GM12878 (cell line): Measurements from ENCODE around the gene RBL2. TPM values are rescaled to one million over a fixed set of nuclear protein-coding genes. Genes with fewer than 3 reads are reported as not detected.

Experiments
- ATAC-seq: fragments of 200-7000 bp; cut with Tn5 transposase; 3 replicates; pipeline ENCODE4 v1.9.1; 2020; ENCODE audit warnings: mild to moderate bottlenecking, moderate library complexity
- BruUV-seq: library from RNA; stranded (reverse); fragments of 400-500 nt; replicated peaks from 2 replicates; lab custom pipeline; 2021; lab: Mats Ljungman, UMichigan
- CTCF ChIA-PET: fragments of 300-600 bp; sonication (Branson Sonifier 250); formaldehyde crosslinking; extraction: SDS; loops from one replicate; lab custom pipeline; 2021; ENCODE audit warnings: inconsistent platforms; lab: Yijun Ruan, JAX
- POLR2A ChIA-PET: fragments of 350-600 bp; formaldehyde crosslinking; extraction: SDS; loops from one replicate; lab custom pipeline; 2021; ENCODE audit warnings: inconsistent platforms; lab: Charles Lee
- RAD21 ChIA-PET: fragments of 300-600 bp; sonication (Branson Sonifier 250); formaldehyde crosslinking; loops from one replicate; lab custom pipeline; 2023; ENCODE audit warnings: antibody characterized with exemption; ENCODE audit not compliant: unreplicated experiment; lab: Charles Lee
- SMC1A ChIA-PET: fragments of 300-600 bp; sonication (Branson Sonifier 250); formaldehyde crosslinking; loops from one replicate; lab custom pipeline; 2023; ENCODE audit not compliant: unreplicated experiment, uncharacterized antibody; lab: Charles Lee
- DNase-seq: peaks from one replicate; pipeline ENCODE4 v3.0.0-alpha.2; 2011; ENCODE audit warnings: low read depth, low spot score
- FAIRE-seq: peaks from 3 replicates; lab custom pipeline; 2011; peaks lifted over from hg19 to GRCh38; lab: Jason Lieb, UNC
- H2AFZ ChIP-seq: 2 replicates; pipeline ENCODE4 v1.6.0; 2011; ENCODE audit warnings: low read depth, low read length, control low read depth; ENCODE audit not compliant: control insufficient read depth
- H3K27ac ChIP-seq: 2 replicates; pipeline ENCODE4 v1.5.1; 2011; ENCODE audit warnings: control low read depth; ENCODE audit not compliant: control insufficient read depth, insufficient read depth
- H3K27me3 ChIP-seq, 2 experiments: replicated peaks in 1 of 2; 2 replicates each; pipeline versions ENCODE4 v1.6.0 to v1.6.1; 2011; ENCODE audit warnings: low read length in 1 of 2; ENCODE audit not compliant: control insufficient read depth in 2 of 2, insufficient read depth in 2 of 2
- H3K36me3 ChIP-seq, 2 experiments: 2 replicates each; pipeline ENCODE4 v1.5.1; 2011; ENCODE audit warnings: low read length in 1 of 2; ENCODE audit not compliant: control insufficient read depth in 2 of 2, insufficient read depth in 2 of 2
- H3K4me1 ChIP-seq: 2 replicates; pipeline ENCODE4 v1.6.1; 2011; ENCODE audit warnings: mild to moderate bottlenecking, low read length, moderate library complexity, mixed read lengths; ENCODE audit not compliant: control insufficient read depth, insufficient read depth
- H3K4me2 ChIP-seq: 2 replicates; pipeline ENCODE4 v1.6.0; 2011; ENCODE audit warnings: control low read depth; ENCODE audit not compliant: control insufficient read depth, insufficient read depth
- H3K4me3 ChIP-seq: fragments of 200-600 bp; sonication (generic); 2 replicates; pipeline ENCODE4 v1.5.1; 2016
- H3K79me2 ChIP-seq: 2 replicates; pipeline ENCODE4 v1.6.0; 2011; ENCODE audit warnings: low read length; ENCODE audit not compliant: control insufficient read depth, insufficient read depth
- H3K9ac ChIP-seq: 2 replicates; pipeline ENCODE4 v1.8.0; 2011; ENCODE audit warnings: low read length, control low read depth, mixed read lengths; ENCODE audit not compliant: control insufficient read depth, insufficient read depth
- H3K9me3 ChIP-seq: replicated peaks from 3 replicates; pipeline ENCODE4 v1.5.1; 2011; ENCODE audit warnings: mild to moderate bottlenecking, low read length; ENCODE audit not compliant: control insufficient read depth, insufficient read depth
- H4K20me1 ChIP-seq: 2 replicates; pipeline ENCODE4 v1.6.0; 2011; ENCODE audit not compliant: control insufficient read depth, insufficient read depth
- BHLHE40 ChIP-seq, 2 experiments: fragments of 450-650 bp in 1 of 2; IDR thresholded peaks; 2 replicates each; pipeline ENCODE4 v1.6.1; 2011 to 2017; ENCODE audit warnings: low read depth in 2 of 2, borderline replicate concordance in 1 of 2, improper control_type of control experiment in 1 of 2, low read length in 1 of 2, mild to moderate bottlenecking in 1 of 2
- RAD51 ChIP-seq: fragments of 450-650 bp; IDR thresholded peaks from 2 replicates; pipeline ENCODE4 v1.6.1; 2016; ENCODE audit warnings: moderate library complexity, mild to moderate bottlenecking, inconsistent platforms
- YY1 ChIP-seq: IDR thresholded peaks from 2 replicates; pipeline ENCODE4 v1.6.1; 2011; ENCODE audit warnings: low read depth, mild to moderate bottlenecking, low read length
- ZNF622 ChIP-seq: fragments of 450-650 bp; IDR thresholded peaks from 2 replicates; pipeline ENCODE4 v1.6.1; 2017; ENCODE audit warnings: mild to moderate bottlenecking, inconsistent platforms
- WGBS: methylation state at CpG from one replicate; pipeline ENCODE4 v1.1.6; 2016; ENCODE audit warnings: low lambda C conversion rate; ENCODE audit not compliant: insufficient replicate concordance, insufficient coverage; ENCODE audit errors: missing lambda C conversion rate; 5-methylcytosine and 5-hydroxymethylcytosine counted together
- in situ Hi-C: fragments of 300-500 bp; cut with MboI; formaldehyde crosslinking; loops from 9 replicates; pipeline ENCODE4 v1.14.3; 2018; ENCODE audit warnings: mixed read lengths
- intact Hi-C: fragments of 100-400 bp; cut with micrococcal nuclease; formaldehyde crosslinking; loops from one replicate; pipeline ENCODE4 v1.14.2; 2022; ENCODE audit not compliant: unreplicated experiment
- polyA plus RNA-seq, 11 experiments: library from polyadenylated mRNA; depleted of rRNA in 4 of 11; unstranded in 6 of 11; stranded (reverse) in 5 of 11; fragments of >200 nt; fragmentation: Nextera tagmentation in 4 of 11; fragmentation: Illumina TruSeq in 1 of 11; extraction: Ambion mirVana in 4 of 11; extraction: Trizol in 1 of 11; gene quantifications; 1 replicate in 1 of 11; 2 replicates in 10 of 11; pipeline versions ENCODE4 v1.2.1 to v1.2.3, GENCODE V29; 2011 to 2016; ENCODE audit warnings: inconsistent platforms in 2 of 11, missing spikeins in 2 of 11, low read depth in 1 of 11
- total RNA-seq, 4 experiments: library from RNA; depleted of rRNA in 3 of 4; stranded (reverse); fragments of >200 nt in 3 of 4; fragmentation: Illumina TruSeq in 1 of 4; extraction: Trizol in 1 of 4; gene quantifications; 2 replicates each; pipeline versions ENCODE4 v1.2.1 to v1.2.3, GENCODE V29; 2013 to 2021
- TF ChIP-seq, protein P1 (sequence below), 3 experiments: IDR thresholded peaks in 2 of 3; conservative IDR thresholded peaks in 1 of 3; 2 replicates each; pipeline ENCODE4 v1.5.1; 2011; ENCODE audit warnings: low read depth in 3 of 3, low read length in 3 of 3, mild to moderate bottlenecking in 3 of 3, control low read depth in 2 of 3, moderate library complexity in 2 of 3, inconsistent platforms in 1 of 3, mixed read lengths in 1 of 3; ENCODE audit not compliant: control insufficient read depth in 2 of 3, insufficient read depth in 1 of 3; ENCODE audit errors: extremely low read depth in 1 of 3

RBL2 gene
- total and polyA plus RNA-seq, 10 of the 15 experiments (the other 5 are each of a cell fraction or from before 2014, with no cell fraction given) = 10.0 to 107 (median 39.0) TPM

GRCh38 chr16:53495325-53495724 is 61.1 kb downstream of the RBL2 start:
- ChIA-PET POLR2A (no interaction called here), RAD21 (no interaction called here), CTCF (no interaction called here), SMC1A (interaction anchor here (0.5 kb wide), 1 partner anchor 400 kb away, joined by 3 read pairs; no protein-coding TSS in a partner anchor)
- in situ Hi-C loops = no loop called here
- H3K79me2 ChIP-seq = no peaks in the 10 kb centered on the region
- FAIRE-seq (no peak), DNase-seq (no peak), ATAC-seq (peak; percentile 64; the same call in 2 of the 3 replicates)
- H3K4me1 ChIP-seq = no peaks in the 10 kb centered on the region
- no peak for TF ChIP-seq RAD51
- TF ChIP-seq, protein P1, sequence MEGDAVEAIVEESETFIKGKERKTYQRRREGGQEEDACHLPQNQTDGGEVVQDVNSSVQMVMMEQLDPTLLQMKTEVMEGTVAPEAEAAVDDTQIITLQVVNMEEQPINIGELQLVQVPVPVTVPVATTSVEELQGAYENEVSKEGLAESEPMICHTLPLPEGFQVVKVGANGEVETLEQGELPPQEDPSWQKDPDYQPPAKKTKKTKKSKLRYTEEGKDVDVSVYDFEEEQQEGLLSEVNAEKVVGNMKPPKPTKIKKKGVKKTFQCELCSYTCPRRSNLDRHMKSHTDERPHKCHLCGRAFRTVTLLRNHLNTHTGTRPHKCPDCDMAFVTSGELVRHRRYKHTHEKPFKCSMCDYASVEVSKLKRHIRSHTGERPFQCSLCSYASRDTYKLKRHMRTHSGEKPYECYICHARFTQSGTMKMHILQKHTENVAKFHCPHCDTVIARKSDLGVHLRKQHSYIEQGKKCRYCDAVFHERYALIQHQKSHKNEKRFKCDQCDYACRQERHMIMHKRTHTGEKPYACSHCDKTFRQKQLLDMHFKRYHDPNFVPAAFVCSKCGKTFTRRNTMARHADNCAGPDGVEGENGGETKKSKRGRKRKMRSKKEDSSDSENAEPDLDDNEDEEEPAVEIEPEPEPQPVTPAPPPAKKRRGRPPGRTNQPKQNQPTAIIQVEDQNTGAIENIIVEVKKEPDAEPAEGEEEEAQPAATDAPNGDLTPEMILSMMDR (IDR thresholded peaks at IDR 0.05 in 2 of 3, conservative IDR thresholded peaks at IDR 0.05 in 1 of 3; ENCODE audit: control insufficient read depth in 2 of 3, extremely low read depth in 1 of 3, insufficient read depth in 1 of 3, low read depth in 3 of 3, low read length in 3 of 3) = 0 out of 6 replicates have a peak, but pooled peaks of 1 of the 3 experiments have one; percentile 22
- intact Hi-C loops = no loop called here
- no TSS peak for BruUV-seq
- no peak overlapping the region for H3K4me2 ChIP-seq
- no peak overlapping the region for H3K27ac ChIP-seq
- H3K9me3 ChIP-seq = no peaks in the 10 kb centered on the region
- H3K36me3 ChIP-seq = peaks cover 2 to 24% of the 10 kb centered on the region in 2 experiments
- H2AFZ ChIP-seq = no peak overlapping the region
- 94% methylated on average over 4 of the region's 4 CpGs for WGBS
- H3K9ac ChIP-seq = no peak overlapping the region
- H4K20me1 ChIP-seq = no peaks in the 10 kb centered on the region
- no peaks in the 10 kb centered on the region for H3K27me3 ChIP-seq
- no peak overlapping the region for H3K4me3 ChIP-seq

GRCh38 chr16:53498984-53499383 is 64.7 kb downstream of the RBL2 start:
- H3K27me3 ChIP-seq = no peaks in the 10 kb centered on the region
- H2AFZ ChIP-seq = no peak overlapping the region
- CTCF ChIA-PET = interaction anchor here (0.6 kb wide), 1 partner anchor 331 kb away, joined by 3 read pairs; no protein-coding TSS in a partner anchor
- ATAC-seq = no peak
- H3K4me1 ChIP-seq = peaks cover 3% of the 10 kb centered on the region
- intact Hi-C loops = no loop called here
- no peak overlapping the region for H3K4me3 ChIP-seq
- POLR2A ChIA-PET = interaction anchor here (0.7 kb wide), 1 partner anchor 359 kb away, joined by 4 read pairs; no protein-coding TSS in a partner anchor
- peaks cover 2 to 17% of the 10 kb centered on the region in 2 experiments; a peak in 3 of 4 replicates for H3K36me3 ChIP-seq
- H3K27ac ChIP-seq = no peak overlapping the region
- no TSS peak for BruUV-seq
- TF ChIP-seq ZNF622 (no peak), BHLHE40 (IDR thresholded peaks at IDR 0.05; ENCODE audit: borderline replicate concordance in 1 of 2, low read depth in 2 of 2, low read length in 1 of 2) (no peak), YY1 (no peak)
- TF ChIP-seq, all 136 proteins: peak for 0
- Histone ChIP-seq H3K79me2 (peaks cover 7% of the 10 kb centered on the region), H3K9ac (no peak overlapping the region), H4K20me1 (no peaks in the 10 kb centered on the region), H3K4me2 (no peak overlapping the region), H3K9me3 (no peaks in the 10 kb centered on the region)
- DNase-seq (no peak), FAIRE-seq (no peak)
- ChIA-PET SMC1A (interaction anchor here (0.7 to 2.2 kb wide), 2 partner anchors 9 to 431 kb away, joined by 4 to 12 read pairs; no protein-coding TSS in a partner anchor), RAD21 (interaction anchor here (1.2 kb wide), 1 partner anchor 9 kb away, joined by 3 read pairs; no protein-coding TSS in a partner anchor)
- in situ Hi-C loops = no loop called here
- WGBS = 98% methylated on average over 4 of the region's 4 CpGs
